ENCODE measurements around the gene EIF3I.

EIF3I gene

GRCh38 chr1:32228771-32229170 is 6.6 kb downstream of the EIF3I start:
- Histone ChIP-seq H3K4me3 (ENCODE audit: low read depth, low read length) (no peak overlapping the region), H3K9me3 (ENCODE audit: control insufficient read depth, insufficient read depth, low read depth, low read length) (no peaks in the 10 kb centered on the region), H3K4me1 (ENCODE audit: control insufficient read depth, insufficient read depth, low read length) (no peaks in the 10 kb centered on the region), H3K36me3 (ENCODE audit: control insufficient read depth in 2 of 2, insufficient read depth in 1 of 2, low read length in 2 of 2) (peaks cover 47 to 85% of the 10 kb centered on the region in 2 experiments), H3K27ac (ENCODE audit: extremely low read depth, low read depth, low read length) (no peak overlapping the region)
- POLR2A ChIA-PET, result interaction anchor here (1.0 to 1.1 kb wide), 2 partner anchors 14 to 28 kb away, joined by 3 read pairs; partner anchors contain the start of gene CCDC28B
- CTCF ChIA-PET, result interaction anchor here (0.5 to 1.3 kb wide), 3 partner anchors 13 to 173 kb away, joined by 3 to 4 read pairs (median 4); no protein-coding TSS in a partner anchor
- no peak for TF ChIP-seq ZNF514 (tag by site-specific recombination; IDR thresholded peaks at IDR 0.05)
- TF ChIP-seq ATF2 (tag by site-specific recombination; IDR thresholded peaks at IDR 0.05; ENCODE audit: low read depth), result no peak
- TF ChIP-seq ZNF174 (tag by site-specific recombination; IDR thresholded peaks at IDR 0.05), result no peak
- TF ChIP-seq ZNF560 (tag by site-specific recombination; IDR thresholded peaks at IDR 0.05; ENCODE audit: borderline replicate concordance), result no peak
- no peak for TF ChIP-seq ZNF600 (tag by site-specific recombination; IDR thresholded peaks at IDR 0.05)
- TF ChIP-seq ZNF18 (tag by site-specific recombination; IDR thresholded peaks at IDR 0.05), result no peak
- no peak for TF ChIP-seq GLIS2 (tag by site-specific recombination; IDR thresholded peaks at IDR 0.05)
- no peak for TF ChIP-seq ZNF639 (tag by site-specific recombination; IDR thresholded peaks at IDR 0.05)
- TF ChIP-seq ZSCAN16 (tag by site-specific recombination; IDR thresholded peaks at IDR 0.05), result no peak
- no peak for TF ChIP-seq ZNF155 (tag by site-specific recombination; IDR thresholded peaks at IDR 0.05)
- TF ChIP-seq SETDB1 (IDR thresholded peaks at IDR 0.05; ENCODE audit: insufficient read length, low read length), result no peak
- TF ChIP-seq PRDM6 (tag by site-specific recombination; IDR thresholded peaks at IDR 0.05), result no peak
- TF ChIP-seq ZNF513 (tag by site-specific recombination; IDR thresholded peaks at IDR 0.05), result no peak
- TF ChIP-seq ZNF664 (tag by site-specific recombination; IDR thresholded peaks at IDR 0.05), result no peak
- no peak for TF ChIP-seq ZNF571 (tag by site-specific recombination; IDR thresholded peaks at IDR 0.05)
- TF ChIP-seq ZNF366 (tag by site-specific recombination; conservative IDR thresholded peaks at IDR 0.05), result no peak
- no peak for TF ChIP-seq ZNF169 (tag by site-specific recombination; IDR thresholded peaks at IDR 0.05)

DNA sequence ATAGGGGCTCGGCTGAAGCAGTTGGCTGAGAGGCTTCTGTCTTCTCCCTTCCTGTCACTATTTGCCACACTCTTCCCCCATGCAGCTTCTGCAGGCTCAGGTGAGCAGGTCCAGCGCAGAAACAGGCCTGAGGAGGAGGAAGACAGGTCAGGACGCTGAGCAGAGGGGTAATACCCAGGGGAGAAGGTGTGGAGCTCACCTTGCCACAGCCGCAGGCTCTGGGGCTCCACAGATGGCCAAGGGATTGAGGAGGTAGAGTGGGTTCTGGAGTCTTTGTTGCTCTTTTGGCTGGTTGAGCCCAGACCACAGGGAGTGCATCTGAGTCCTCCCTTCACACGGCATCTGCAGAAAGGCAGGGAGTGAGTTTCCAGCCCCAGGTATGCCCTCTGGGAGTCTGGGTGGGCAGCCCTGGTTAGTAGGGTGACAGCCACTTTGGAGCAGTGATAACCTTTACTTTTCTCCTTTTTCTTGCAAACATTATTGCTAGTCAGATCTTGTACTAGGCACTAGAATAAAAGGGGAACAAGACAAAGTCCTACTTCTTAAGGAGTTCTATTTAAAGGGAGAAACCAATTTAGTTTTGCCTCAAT is 9.7 kb downstream of the EIF3I start:
- H3K36me3 ChIP-seq (ENCODE audit: control insufficient read depth in 2 of 2, insufficient read depth in 1 of 2, low read length in 2 of 2), result peaks cover 29 to 64% of the 10 kb centered on the region in 2 experiments
- POLR2A ChIA-PET, result interaction anchor here (0.6 to 1.4 kb wide), 3 partner anchors 9 to 231 kb away, joined by 3 to 4 read pairs (median 3); no protein-coding TSS in a partner anchor
- CTCF ChIA-PET, result interaction anchor here (0.6 to 1.3 kb wide), 3 partner anchors 9 to 16 kb away, joined by 3 read pairs; no protein-coding TSS in a partner anchor

More for the DNA sequence above, 9.7 kb downstream of the EIF3I start:
- Histone ChIP-seq H3K27ac (ENCODE audit: extremely low read depth, low read depth, low read length) (no peak overlapping the region), H3K4me3 (ENCODE audit: low read depth, low read length) (no peak overlapping the region), H3K9me3 (ENCODE audit: control insufficient read depth, insufficient read depth, low read depth, low read length) (no peaks in the 10 kb centered on the region), H3K4me1 (ENCODE audit: control insufficient read depth, insufficient read depth, low read length) (no peaks in the 10 kb centered on the region)
- TF ChIP-seq ZNF777 (tag by site-specific recombination; IDR thresholded peaks at IDR 0.05; ENCODE audit: borderline replicate concordance) (no peak), ZNF600 (tag by site-specific recombination; IDR thresholded peaks at IDR 0.05) (peak; percentile 24; the same call in 1 of the 2 replicates)

Measured in HEK293 (cell line).